ENCODE measurements around the gene KIAA0753.

KIAA0753 gene

DNA sequence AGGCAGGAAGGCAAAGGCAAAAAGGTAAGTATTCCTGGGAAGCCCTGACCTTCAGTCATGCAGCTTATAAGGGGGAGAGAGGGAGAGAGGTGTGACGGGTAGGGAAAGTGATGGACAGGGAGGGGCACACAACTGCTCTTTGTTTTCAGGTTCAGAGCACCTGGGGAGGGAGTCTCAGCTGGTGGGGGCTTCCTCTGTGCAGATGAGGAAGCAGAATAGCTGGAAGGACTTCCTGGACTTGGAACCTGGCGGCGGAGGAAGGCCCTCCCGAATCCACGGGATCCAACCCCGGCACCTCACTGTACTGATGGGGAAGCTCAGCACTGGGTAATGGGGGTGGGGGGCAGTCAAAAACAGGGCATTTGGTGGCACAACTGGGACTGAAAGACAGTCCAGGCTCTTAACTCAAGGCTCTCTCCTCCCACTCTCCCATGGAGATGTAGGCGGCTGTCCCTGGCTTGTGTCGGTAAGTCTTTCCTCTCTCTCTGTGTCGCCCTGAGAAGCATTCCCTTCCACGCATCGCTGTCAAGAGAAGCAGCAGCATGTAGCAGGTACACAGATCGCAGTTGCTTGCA is 72.2 kb downstream of the KIAA0753 start:
- DNase-seq, result no peak

DNA sequence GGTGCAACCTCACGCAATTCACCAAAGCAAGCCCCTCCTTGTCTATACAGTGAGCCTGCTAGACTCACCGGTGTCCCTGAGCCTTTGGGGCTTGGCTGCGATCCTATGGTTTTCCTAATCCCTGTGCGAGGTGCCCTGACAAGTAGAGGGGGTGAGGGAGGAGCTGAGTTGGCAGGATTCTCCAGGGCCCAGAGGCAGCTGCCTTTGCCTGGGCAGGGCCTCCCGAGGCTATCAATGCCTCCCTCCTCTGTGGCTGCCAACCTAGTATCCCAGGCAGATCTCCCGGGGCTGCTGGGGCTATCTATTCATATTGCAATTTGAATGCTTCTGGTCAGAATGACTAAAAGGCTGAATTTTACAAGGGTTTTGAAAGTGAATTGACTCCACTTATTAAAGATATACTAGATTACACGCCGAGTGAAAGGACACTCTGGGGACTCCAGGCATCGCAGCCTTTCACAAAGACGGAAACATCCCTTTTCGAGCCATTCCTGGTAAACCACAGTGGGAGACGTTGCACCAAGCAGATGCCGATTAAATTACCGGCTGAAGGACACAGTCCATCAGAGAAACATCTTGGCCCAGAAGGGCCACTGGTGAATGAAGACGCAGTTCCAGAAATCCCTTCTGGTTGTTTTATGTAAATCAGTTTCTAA is 72.9 kb downstream of the KIAA0753 start:
- no peak for DNase-seq

DNA sequence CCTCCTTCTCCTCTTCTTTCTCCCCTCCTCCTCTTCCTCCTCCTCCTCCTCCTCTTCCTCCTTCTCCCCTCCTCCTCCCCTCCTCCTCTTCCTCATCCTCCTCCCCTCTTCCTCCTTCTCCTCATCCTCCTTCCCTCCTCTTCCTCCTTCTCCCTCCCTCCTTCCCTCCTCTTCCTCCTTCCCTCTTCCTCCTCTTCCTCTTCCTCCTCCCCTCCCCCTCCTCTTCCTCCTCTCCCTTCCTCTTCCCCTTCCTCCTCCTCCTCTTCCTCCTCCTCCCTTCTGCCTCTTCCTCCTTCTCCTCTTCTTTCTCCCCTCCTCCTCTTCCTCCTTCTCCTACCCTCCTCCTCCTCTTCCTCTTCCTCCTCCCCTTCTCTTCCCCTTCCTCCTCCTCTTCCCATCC is 79.1 kb downstream of the KIAA0753 start:
- no peak for DNase-seq

DNA sequence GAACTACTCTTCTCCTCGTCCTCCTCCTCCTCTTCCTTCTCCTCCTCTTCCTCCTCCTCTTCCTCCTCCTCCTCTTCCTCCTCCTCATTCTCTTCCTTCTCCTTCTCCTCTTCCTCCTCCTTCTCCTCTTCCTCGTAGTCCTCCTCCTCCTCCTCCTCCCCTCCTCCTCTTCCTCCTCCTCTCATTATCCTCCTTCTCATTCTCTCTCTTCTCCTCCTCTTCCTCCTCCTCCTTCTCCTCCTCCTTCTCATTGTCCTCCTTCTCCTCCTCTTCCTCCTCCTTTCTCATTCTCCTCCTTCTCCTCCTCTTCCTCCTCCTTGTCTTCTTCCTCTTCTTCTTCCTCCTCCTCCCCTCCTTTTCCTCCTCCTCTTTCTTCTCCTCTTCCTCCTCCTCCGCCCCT is 80.0 kb downstream of the KIAA0753 start:
- no peak for DNase-seq

DNA sequence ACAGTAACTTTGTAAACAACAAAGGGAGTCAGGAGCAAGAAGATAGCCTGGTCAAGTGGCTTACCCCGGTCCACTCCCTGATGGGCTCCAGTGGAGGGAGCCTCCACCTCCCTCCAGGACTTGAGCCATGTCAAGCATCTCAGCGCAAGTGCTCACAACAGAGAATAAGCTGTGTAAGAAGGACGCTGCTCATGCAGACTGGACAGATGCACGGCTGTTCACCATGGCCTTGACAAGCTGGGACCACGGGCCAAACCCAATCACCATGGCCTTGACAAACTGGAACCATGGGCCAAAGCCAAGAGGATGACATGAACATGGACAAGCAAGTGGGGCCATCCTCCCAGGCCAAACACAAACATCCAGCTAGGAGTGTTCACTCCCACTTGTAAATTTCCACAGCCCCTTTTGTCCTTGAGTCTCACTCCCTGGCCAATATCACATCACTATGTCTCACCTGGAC is 80.7 kb downstream of the KIAA0753 start:
- no peak for DNase-seq

DNA sequence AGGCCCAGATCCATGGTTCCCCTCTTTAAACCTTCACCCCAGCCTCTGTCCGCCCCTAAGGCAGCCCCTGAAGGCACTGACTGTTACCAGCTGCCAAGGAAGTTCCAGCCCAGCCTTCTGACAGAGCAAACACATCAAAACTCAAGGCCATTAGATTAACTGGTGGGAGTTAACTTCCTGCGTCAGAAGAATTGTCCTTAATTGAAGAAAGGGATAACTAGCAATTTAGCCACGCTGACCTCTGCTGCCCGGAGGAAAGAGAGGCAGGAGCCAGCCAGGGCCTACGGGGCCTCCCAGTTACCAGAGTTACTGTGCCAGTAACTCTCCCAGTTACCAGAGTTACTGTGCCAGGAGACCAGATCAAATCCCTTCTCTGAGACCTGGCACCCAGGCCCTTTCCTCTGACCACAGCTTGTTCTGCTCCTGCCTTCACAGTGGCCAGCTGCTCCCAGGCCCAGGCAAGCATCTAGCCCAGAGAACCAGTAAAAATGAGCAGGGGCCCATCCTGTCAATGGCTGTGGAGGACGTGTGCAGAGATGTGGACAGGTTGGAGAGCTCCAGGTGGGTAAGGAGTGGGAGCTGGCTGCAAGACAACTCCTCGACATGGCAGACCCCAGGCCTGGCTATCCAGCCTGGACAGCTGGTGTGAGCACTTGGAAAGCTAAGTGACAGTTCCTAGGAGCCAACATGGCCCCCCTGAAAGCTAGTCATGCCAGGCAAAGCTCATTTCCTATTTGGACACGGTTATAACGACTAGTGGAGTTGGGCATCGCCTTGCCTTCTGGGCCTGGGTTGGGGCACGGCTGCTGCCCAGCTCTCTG is 81.4 kb downstream of the KIAA0753 start:
- DNase-seq, result no peak

DNA sequence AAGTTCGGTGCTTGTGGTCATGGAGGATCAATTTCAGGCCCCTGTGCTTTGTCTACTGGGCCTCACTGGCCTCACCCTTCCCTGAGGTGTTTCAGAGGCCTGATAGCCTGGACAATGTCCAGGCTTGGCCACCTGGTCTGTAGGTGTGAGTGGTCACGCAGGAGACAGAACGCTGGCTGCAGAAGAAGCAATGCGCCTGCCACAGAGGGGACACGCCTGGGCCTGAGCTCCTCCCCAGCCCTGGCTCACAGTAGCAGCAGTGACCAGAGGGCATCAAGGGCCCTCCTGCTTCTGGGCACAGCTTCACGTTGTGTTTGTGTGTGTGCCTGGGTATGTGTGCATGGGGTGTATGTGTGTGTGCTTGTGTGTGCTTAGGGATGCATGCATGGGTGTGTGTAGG is 82.2 kb downstream of the KIAA0753 start:
- DNase-seq, result no peak

DNA sequence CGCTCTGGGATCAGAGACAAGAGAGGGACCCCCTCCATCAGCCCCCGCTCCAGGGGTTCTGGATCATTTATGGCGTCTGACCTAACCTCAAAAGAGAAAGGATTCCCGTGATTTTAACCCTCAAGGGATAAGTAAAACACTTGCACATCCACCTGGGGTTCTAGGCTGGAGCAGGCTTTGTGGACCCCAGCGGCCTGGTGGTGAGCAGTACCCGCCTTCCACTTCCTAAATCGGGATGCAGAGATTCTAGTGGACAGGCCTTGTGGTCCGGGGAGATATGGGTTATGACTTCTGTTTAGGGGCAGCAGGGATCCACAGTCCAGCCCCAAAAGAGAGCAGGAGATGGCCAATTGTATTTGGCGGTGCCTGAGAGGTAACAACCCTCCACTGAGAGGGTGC is 83.5 kb downstream of the KIAA0753 start:
- DNase-seq, result no peak

DNA sequence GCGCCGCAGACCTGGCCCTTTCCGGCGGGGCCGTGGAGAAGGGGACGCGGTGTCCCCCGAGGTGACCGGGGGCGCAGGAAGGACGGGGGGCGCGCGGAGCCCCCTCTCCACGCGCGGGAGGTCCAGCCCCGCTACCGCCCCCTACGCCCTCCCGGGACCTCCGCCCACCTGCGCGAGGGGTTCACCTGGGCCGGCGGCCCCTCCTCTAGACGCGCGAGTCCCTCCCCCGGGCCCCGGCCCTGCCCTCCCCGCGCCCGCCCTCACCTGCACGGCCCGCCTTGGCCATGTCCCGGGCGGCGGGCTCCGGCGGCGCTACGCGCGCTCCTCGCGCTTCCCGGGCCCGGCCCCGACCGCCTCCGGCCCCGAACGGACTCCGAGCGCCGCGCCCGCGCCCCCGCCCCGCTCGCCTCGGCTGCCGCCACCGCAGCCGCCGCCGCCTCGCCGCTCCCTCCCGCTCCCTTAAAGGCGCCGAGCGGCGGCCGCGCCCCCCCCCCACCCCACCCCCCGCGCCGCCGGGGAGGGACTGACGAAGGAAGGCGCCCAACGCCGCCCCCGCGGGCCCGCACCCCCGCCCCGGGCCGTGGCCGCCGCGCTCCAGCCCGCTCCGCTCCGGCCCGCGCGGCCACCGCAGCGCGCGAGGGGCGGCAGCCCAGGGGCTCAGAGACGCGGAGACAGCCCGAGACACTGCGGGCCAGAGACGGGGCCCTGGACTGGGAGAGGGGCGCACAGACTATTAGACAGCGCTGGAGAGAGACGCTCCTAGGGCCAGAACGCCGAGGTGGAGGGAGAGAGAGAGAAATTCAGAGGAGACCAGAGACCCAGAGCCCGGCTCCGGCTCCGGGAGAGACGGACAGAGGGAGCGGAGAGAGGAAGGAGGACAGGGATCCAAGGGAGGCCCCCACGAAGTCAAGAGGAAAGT is 84.1 kb downstream of the KIAA0753 start, which contains the start of gene PITPNM3:
TSS of gene PITPNM3 (minus strand) at position 435 of the 919 bp plus-strand sequence. CDS start at position 286, 149 bp downstream.
- no peak for DNase-seq

DNA sequence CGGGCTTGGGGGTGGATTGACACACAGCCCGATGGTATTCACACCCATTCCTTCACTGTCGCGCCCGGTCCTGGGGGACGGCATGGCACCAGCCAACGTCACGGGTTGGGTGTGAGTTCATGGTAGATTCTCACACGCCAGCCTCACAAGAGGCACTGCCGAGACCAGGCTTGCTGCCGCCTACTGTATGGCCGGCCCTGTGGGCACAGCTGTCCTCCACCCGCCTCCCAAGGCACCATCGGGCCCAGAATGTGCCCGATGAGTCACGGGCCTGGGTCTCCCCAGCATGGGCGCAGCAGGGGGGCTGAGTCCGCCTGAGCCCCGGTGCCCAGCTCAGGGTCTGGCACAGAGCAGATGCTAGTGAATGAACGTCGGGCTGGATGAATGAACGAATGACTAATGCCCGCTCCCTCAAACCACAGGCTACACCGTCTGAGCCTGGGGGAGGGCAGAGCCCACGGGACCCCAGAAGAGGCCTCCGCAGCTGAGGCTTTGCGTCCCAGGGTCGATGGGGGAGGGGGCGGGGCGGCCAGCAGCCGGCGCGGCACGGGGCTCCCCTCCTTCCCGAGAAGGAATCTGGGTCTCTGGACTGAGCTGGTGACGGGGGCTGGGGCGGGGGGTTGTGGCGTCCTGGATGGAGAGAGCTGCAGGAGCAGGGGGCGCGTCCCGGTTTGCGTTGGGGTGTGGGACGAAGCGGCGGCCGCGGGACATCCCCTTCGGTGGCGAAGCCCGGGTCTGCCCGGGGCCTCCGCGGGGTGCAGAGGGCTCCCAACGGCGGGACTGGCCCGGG is 85.0 kb downstream of the KIAA0753 start:
- no peak for DNase-seq

DNA sequence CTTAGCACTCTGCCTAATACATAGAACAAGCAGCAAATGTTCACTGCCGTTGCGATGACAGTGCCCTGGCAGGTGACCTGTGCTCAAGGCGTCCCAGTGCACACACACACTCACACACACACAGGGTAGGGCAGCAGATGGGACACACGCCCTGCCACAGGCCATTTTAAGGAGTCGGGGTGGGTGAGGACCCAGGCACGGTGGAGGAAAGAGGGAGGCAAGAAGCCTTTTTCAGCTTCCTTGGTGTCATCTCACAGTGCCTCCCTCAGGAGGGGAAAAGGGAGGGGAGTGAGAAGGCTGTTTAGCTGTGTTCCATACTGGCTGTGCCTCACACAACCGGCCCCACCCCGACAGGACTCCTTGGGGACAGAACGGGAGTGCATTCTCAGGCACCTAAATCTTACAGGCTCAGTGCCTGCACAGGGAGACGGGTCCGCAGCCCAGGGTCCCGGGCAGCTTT is 85.6 kb downstream of the KIAA0753 start:
- DNase-seq, result no peak

DNA sequence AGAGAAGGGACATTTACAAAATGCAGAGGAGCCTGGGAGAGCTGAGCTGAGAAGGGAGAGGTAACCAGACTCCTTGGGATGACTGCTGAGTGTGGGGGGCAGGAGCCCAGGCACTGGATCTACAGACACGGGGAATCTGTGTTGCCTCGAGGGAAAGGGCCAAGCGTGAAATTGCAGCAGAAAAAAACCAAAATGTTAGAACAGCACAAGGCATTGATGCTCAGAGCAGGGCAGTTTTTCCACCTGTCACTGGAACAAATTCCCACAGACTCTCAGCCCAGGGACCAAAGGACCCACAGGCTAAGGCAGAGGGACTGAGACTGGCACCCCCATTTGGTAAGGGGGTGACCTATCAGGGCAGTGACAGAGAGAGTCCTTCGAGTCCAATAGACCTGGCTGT is 86.2 kb downstream of the KIAA0753 start:
- no peak for DNase-seq

DNA sequence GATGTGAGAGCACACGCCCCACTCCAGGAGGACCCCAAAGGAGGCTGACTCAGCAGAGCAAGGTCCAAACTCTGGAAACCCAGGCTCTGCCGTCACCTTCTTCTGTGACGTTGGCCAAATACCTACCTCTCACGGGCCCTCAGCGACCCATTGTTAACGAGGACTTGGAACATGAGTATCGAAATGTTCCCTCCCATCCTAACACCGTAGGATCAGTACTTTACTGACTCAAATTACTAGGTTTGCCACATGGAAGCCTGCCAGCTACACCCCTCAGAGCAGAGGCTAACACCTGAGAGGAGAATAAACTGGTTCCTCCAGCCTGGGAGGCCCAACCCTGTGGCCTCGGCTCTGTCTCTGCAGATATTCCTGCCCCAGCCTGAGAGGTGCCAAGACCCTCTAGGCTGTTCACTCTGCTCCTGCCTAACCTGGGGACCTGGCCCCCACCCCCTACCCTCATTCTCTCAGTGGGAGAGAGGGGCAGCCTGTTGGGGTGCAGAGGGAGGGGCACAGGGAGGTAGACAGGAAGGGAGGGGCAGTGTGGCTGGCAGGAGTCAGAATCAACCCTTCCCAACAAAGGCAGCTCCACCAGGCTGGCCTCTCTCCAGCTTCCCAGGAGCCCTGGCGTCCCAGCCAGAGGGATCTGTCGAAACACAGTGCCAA is 88.5 kb downstream of the KIAA0753 start:
- DNase-seq, result no peak

DNA sequence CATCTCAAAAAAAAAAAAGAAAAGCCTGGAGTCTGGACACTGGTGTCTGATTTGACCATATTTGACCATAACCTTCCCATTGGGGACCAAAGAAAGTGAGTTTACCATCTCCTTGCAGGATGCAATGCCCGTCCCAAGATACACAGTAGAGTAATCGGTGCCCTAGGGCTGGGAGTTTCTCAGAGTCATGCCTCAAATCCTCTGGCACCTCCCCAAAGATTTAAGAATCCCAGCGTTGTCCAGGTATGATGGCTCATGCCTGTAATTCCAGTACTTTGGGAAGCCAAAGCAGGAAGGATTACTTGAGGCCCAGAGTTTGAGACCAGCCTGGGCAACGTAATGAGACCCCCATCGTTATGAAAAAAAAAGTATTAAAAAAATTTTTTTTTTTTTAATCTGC is 89.2 kb downstream of the KIAA0753 start:
- no peak for DNase-seq

DNA sequence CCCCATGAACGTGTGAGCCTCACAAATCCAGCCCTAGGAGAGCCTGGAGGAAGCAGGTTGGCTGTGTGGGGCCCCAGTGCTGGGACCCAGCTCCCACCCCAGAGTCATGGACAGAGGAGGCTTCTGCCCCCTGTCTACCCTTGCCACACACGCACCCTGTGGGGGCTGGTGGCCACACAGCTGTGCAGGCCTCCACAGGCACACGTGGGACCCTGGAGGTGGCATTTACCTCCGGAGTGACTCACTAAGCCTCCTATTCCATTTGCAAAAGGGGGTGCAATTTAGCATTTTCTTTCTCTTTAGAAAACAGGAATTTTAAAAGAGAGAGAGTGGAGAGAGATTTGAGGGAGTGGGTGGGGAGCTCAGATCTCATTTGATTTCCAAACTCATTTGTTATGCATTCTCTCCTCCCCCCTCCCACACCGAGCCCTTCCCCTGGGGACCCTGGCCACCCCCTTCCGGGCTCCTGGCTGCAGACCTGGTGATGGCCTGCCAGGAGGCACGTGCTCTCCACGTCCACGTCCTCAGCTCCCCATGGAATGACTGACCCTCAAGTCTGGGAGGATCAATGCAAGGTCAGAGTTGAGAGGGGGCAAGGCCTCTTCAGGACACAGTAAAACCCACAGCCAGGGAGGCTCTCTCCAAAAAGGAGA is 91.0 kb downstream of the KIAA0753 start:
- DNase-seq, result no peak

DNA sequence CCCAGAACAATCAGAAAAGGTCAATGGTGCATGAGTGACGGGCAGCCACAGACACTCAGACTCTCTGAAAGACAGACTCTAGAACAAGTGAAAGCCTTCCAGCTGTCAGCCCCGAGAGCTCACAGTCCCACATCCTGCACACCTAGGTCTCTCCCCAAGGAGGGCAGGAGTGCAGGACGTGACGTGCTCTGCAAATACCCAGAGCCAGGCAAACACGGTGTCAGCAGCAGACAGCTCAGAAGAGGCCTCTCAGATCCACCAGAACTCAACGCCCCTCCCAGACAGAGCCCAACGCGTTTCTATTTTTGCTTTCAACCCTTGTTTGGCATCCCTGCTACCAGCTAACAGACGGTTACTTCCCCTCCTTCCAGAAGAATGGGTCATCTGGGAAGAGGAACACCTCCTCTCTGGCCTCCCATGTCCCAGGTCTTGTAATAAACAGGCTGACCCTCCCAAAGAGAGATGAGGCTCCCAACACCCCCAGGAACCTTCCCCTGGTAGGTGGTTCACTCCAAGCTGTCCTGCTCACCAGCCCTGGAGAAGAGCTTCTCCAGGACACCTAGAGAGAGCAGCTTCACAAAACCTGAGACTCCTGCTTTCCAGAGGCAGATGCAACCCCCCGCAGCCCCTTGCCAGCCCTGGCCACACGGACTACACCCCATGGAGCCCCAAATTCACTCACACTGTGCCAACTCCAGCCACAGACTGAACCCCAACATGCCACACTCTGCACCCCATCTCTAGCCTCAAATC is 91.8 kb downstream of the KIAA0753 start:
- no peak for DNase-seq

DNA sequence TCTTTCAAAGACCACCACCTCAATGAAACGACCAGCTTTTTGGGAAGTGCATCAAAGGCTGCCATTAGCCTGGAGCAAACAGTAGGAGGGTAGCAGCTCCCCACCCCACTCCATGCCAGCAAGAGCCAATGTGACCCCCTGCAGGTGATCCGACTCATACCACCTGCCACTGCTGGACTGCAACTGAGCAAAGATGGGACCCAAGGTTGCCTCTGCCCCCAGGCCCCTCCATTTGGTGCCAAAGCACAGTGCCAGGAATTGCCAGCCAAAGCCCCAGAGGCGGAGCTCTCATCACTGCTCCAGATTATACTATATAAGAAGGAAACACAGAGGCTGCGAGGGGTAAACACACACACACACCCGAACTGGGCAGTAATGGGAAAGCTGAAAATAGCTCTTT is 92.5 kb downstream of the KIAA0753 start:
- DNase-seq, result no peak

DNA sequence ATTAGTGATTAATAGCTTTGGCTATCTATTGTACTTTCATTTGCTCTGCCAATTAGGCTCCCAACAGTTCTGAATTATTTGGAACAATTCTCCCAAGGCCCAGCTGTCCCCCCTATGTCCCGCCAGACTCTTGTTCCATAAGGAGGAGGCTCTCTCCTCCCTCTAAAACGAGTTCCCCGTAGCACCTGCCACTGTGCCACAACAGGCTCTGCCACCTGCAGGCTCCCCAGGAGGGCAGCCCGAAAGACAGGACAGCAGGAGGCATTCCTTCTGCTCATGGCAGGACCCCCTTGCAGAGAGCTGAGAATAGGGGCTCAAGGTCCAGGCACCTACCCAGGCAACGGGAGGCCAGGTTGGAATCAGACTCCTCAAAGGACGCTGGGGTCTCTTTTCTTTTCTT is 93.2 kb downstream of the KIAA0753 start:
- DNase-seq, result no peak

DNA sequence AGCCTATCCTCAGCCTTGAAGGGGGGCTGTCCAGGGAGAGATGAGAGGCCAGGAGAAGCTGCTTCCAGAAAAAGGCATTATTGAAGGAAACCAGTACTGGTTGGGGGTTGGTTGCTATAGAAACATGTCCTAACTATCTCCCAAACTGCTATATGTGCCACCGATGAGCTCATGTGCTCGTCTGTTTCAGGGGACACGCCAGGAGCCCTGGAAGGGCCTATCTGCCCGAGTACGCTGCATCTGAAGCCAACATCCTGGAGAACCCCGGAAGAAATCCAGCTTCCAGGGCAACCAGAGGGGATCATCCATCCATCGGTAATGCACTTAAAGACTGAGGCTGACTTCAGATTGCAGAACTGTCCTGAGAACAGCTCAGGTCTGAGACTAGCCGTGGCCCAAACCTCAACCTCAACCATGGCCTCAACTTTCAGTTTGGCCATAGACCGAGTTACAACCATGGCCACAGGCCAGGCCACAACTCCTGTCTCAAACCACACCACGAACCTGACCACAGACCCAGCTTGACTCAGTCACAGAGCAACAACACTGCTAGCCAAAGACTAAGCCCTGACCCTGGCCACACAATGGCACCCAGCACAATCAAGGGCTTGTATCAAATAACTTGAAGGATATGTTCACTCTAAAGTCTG is 94.3 kb downstream of the KIAA0753 start:
- DNase-seq, result no peak

DNA sequence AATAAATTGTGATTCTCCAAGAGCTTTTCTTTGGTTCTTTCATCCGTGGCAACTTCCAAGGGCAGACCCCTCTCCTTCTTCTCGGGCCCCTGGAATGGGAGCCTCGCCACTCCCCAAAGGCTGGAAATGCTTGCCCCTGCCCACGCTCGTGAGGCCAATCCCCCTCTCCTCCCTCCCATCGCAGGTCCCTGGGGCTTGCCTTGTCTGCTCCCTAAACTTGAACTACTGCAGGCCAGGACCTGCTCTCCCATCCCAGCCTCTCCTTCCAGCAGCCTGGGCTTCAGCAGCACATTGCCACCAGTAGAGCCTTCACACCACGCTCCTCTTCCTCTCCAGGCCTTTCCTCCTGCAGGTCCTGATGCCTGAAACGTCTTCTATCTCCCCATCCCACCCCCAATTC is 95.2 kb downstream of the KIAA0753 start:
- DNase-seq, result no peak

Measured in activated CD4-positive, alpha-beta T cell treated with anti-CD3 and anti-CD28 coated beads for 4 hours (primary cell).